ENCODE results near the gene KRTAP5-2.

GRCh38 chr11:1636291-1636950 is 38.3 kb upstream of the KRTAP5-2 start:
- TF ChIP-seq POLR2AphosphoS5 (IDR thresholded peaks at IDR 0.05; ENCODE audit: low read depth, low read length) (no peak), PAX5 (IDR thresholded peaks at IDR 0.05; ENCODE audit: insufficient read depth, low read length, severe bottlenecking) (no peak), POLR2A (IDR thresholded peaks at IDR 0.05; ENCODE audit: low read depth, low read length) (no peak), SPI1 (IDR thresholded peaks at IDR 0.05; ENCODE audit: low read depth, low read length) (no peak), TAF1 (IDR thresholded peaks at IDR 0.05; ENCODE audit: low read depth, low read length) (no peak), POU2F2 (IDR thresholded peaks at IDR 0.05; ENCODE audit: low read depth, low read length) (no peak)
